Stimulated activated CD4-positive, alpha-beta T cell treated with anti-CD3 and anti-CD28 coated beads, Interleukin-15, amount 100 ng/mL, for 48 hours (primary cell): ENCODE measurements around the gene ANAPC2.

Source experiments
- DNase-seq, 2 donors: peaks; one replicate each; pipeline ENCODE4 v3.0.0-alpha.2; 2020; ENCODE audit warnings: low read depth in 2 of 2

Gene ANAPC2

GRCh38 chr9:137215196-137215986 is 27.0 kb upstream of the ANAPC2 start:
- DNase-seq = no peak

GRCh38 chr9:137214620-137215019 is 26.3 kb upstream of the ANAPC2 start:
- no peak for DNase-seq

- no peak for DNase-seq
Observed at GRCh38 chr9:137213160-137214060, 25.1 kb upstream of the ANAPC2 start.

GRCh38 chr9:137212520-137212919 is 24.2 kb upstream of the ANAPC2 start:
- no peak for DNase-seq

- no peak for DNase-seq
Observed at GRCh38 chr9:137211532-137211931, 23.2 kb upstream of the ANAPC2 start.

GRCh38 chr9:137206602-137207001 is 18.2 kb upstream of the ANAPC2 start:
- DNase-seq = no peak

GRCh38 chr9:137205126-137206069 is 17.0 kb upstream of the ANAPC2 start, which contains the start of the genes NDOR1 and TMEM203:
TSS of gene NDOR1 (plus strand) at chr9:137205700. CDS start at chr9:137205778, 78 bp downstream.
TSS of gene TMEM203 (minus strand) at chr9:137205648. CDS start at chr9:137205414, 234 bp downstream.
- peak; percentile 87 to 93 for DNase-seq

- no peak for DNase-seq
Observed at GRCh38 chr9:137204731-137205125, 16.4 kb upstream of the ANAPC2 start.

- no peak for DNase-seq
Observed at GRCh38 chr9:137202966-137203365, 14.6 kb upstream of the ANAPC2 start.

- no peak for DNase-seq
Observed at GRCh38 chr9:137201205-137201868, 13.0 kb upstream of the ANAPC2 start.

GRCh38 chr9:137200311-137201204 is 12.2 kb upstream of the ANAPC2 start, which contains the start of gene TPRN:
TSS of gene TPRN (minus strand) at chr9:137200741. CDS start at chr9:137200711, 30 bp downstream.
- DNase-seq = peak; percentile 95 to 99

GRCh38 chr9:137199411-137200121 is 11.2 kb upstream of the ANAPC2 start:
- no peak for DNase-seq

- no peak for DNase-seq
Observed at GRCh38 chr9:137198902-137199283, 10.5 kb upstream of the ANAPC2 start.

- no peak for DNase-seq
Observed at GRCh38 chr9:137198051-137198901, 9.9 kb upstream of the ANAPC2 start.

- DNase-seq = no peak
Observed at GRCh38 chr9:137195525-137196220, 7.3 kb upstream of the ANAPC2 start.

GRCh38 chr9:137194909-137195308 is 6.5 kb upstream of the ANAPC2 start:
- DNase-seq = no peak

- no peak for DNase-seq
Observed at GRCh38 chr9:137194388-137194787, 6.0 kb upstream of the ANAPC2 start.

GRCh38 chr9:137193771-137194170 is 5.4 kb upstream of the ANAPC2 start:
- no peak for DNase-seq
